ENCODE measurements around the gene HOXD10.

DNA sequence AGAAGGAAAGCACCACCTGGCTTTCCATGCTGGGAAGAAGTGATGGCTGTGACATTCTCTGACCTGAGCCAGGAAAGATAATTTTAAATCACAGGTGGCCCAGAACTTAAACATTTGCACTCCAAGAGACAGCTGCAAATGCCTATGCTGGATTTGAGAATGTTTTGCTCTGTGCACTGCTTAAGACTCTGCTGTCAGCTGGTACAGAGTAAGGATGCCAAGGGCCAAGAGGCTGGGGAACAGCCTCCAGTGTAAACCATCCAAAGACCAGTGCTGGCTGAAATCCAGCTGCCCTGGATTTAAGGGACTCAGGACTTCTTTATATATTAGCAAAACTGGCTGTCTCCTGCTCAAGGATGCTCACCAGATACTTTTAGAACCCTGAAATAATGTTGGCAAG is 16.8 kb downstream of the HOXD10 start:
- TF ChIP-seq ZZZ3 (CRISPR knock-in tag; IDR thresholded peaks at IDR 0.05; ENCODE audit: borderline replicate concordance) (no peak), HOXA9 (CRISPR knock-in tag; IDR thresholded peaks at IDR 0.05; ENCODE audit: borderline replicate concordance) (no peak)
- TF ChIP-seq, protein P1, sequence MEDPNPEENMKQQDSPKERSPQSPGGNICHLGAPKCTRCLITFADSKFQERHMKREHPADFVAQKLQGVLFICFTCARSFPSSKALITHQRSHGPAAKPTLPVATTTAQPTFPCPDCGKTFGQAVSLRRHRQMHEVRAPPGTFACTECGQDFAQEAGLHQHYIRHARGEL (CRISPR knock-in tag; IDR thresholded peaks at IDR 0.05) = no peak

All from HepG2 (cell line).